HepG2 (cell line): Measurements from ENCODE around the gene ALDH3B1. TPM values are rescaled to one million over a fixed set of nuclear protein-coding genes. Genes with fewer than 3 reads are reported as not detected.

Experiments
- ATAC-seq: fragments of 200-7000 bp; cut with Tn5 transposase; 3 replicates; pipeline ENCODE4 v1.9.1; 2020; ENCODE audit warnings: mild to moderate bottlenecking, moderate library complexity
- BruUV-seq: library from RNA; stranded (reverse); fragments of 400-500 nt; replicated peaks from 2 replicates; lab custom pipeline; 2021; lab: Mats Ljungman, UMichigan
- CTCF ChIA-PET: fragments of 300-600 bp; formaldehyde crosslinking; extraction: SDS; loops from one replicate; lab custom pipeline; 2021; ENCODE audit warnings: low total read pairs, inconsistent platforms, low intra/inter-chr PET ratio; lab: Yijun Ruan, JAX
- POLR2A ChIA-PET: fragments of 350-600 bp; sonication (Branson Sonifier 250); formaldehyde crosslinking; loops from one replicate; lab custom pipeline; 2020; ENCODE audit warnings: antibody characterized with exemption, inconsistent platforms; lab: Yijun Ruan, JAX
- DNase-seq: peaks from one replicate; pipeline ENCODE4 v3.0.0-alpha.2; 2015; ENCODE audit warnings: low spot score
- FAIRE-seq: peaks from 3 replicates; lab custom pipeline; 2011; peaks lifted over from hg19 to GRCh38; lab: Jason Lieb, UNC
- H2AFZ ChIP-seq: one replicate; pipeline ENCODE4 v1.6.1; 2011; ENCODE audit warnings: low read length, inconsistent platforms
- H3K27ac ChIP-seq: fragments of 300-600 bp; 3 replicates; pipeline ENCODE4 v1.8.0; 2011; ENCODE audit warnings: mixed run types, mild to moderate bottlenecking, mixed read lengths, low read length, inconsistent platforms; ENCODE audit not compliant: insufficient read depth; ENCODE audit errors: extremely low read length
- H3K27me3 ChIP-seq, 2 experiments: fragments of 200-600 bp in 1 of 2; 2 replicates in 1 of 2; 3 replicates in 1 of 2; pipeline versions ENCODE4 v1.6.0 to v1.8.0; 2011; ENCODE audit warnings: low read length in 2 of 2, mild to moderate bottlenecking in 2 of 2, moderate library complexity in 2 of 2, inconsistent platforms in 1 of 2; ENCODE audit not compliant: insufficient read depth in 2 of 2, control insufficient read depth in 1 of 2
- H3K36me3 ChIP-seq, 2 experiments: fragments of 200-600 bp in 1 of 2; replicated peaks in 1 of 2; 2 replicates in 1 of 2; 3 replicates in 1 of 2; pipeline versions ENCODE4 v1.5.1 to v1.8.0; 2011; ENCODE audit warnings: low read length in 2 of 2, inconsistent platforms in 1 of 2; ENCODE audit not compliant: insufficient read depth in 2 of 2, control insufficient read depth in 1 of 2
- H3K4me1 ChIP-seq: 2 replicates; pipeline ENCODE4 v1.5.1; 2012; ENCODE audit warnings: low read length, inconsistent platforms; ENCODE audit not compliant: insufficient read depth
- H3K4me2 ChIP-seq: 2 replicates; pipeline ENCODE4 v1.6.0; 2011; ENCODE audit warnings: low read depth, low read length, inconsistent platforms
- H3K4me3 ChIP-seq, 3 experiments: fragments of 200-600 bp in 1 of 3; sonication (generic), shearing (Covaris generic) in 1 of 3; replicated peaks in 1 of 3; 2 replicates each; pipeline ENCODE4 v1.5.1; 2011 to 2016; ENCODE audit warnings: low read length in 3 of 3, inconsistent platforms in 2 of 3, low read depth in 2 of 3, mild to moderate bottlenecking in 2 of 3, control low read depth in 1 of 3, mixed read lengths in 1 of 3; ENCODE audit not compliant: insufficient read depth in 1 of 3
- H3K79me2 ChIP-seq: one replicate; pipeline ENCODE4 v1.6.1; 2011; ENCODE audit warnings: low read length, inconsistent platforms; ENCODE audit not compliant: insufficient read depth
- H3K9ac ChIP-seq: 2 replicates; pipeline ENCODE4 v1.6.0; 2011; ENCODE audit warnings: mild to moderate bottlenecking, low read depth, low read length, inconsistent platforms; ENCODE audit not compliant: insufficient read depth
- H3K9me3 ChIP-seq: 2 replicates; pipeline ENCODE4 v1.5.1; 2012; ENCODE audit warnings: mild to moderate bottlenecking, low read length
- H4K20me1 ChIP-seq: 2 replicates; pipeline ENCODE4 v1.6.0; 2011; ENCODE audit warnings: inconsistent platforms, mild to moderate bottlenecking, low read length, moderate library complexity; ENCODE audit not compliant: insufficient read depth
- PHF8 ChIP-seq: sonication (generic); formaldehyde crosslinking; IDR thresholded peaks from 2 replicates; pipeline ENCODE4 v1.5.0; 2020; ENCODE audit warnings: missing genetic modification reagents
- PTBP1 ChIP-seq: fragments of 200-400 bp; formaldehyde crosslinking; IDR thresholded peaks from 2 replicates; pipeline ENCODE4 v1.6.1; 2018; ENCODE audit warnings: low read length, low read depth; ENCODE audit not compliant: poor library complexity, severe bottlenecking
- RELA ChIP-seq: sonication (generic); formaldehyde crosslinking; IDR thresholded peaks from 2 replicates; pipeline ENCODE4 v1.4.0; 2020; ENCODE audit warnings: missing genetic modification reagents
- SP4 ChIP-seq: sonication (generic); formaldehyde crosslinking; IDR thresholded peaks from 2 replicates; pipeline ENCODE4 v1.8.1; 2023; ENCODE audit warnings: mild to moderate bottlenecking, missing genetic modification reagents
- ZNF430 ChIP-seq: sonication (generic); formaldehyde crosslinking; IDR thresholded peaks from 2 replicates; pipeline ENCODE4 v1.9.0; 2021; ENCODE audit warnings: mild to moderate bottlenecking, missing genetic modification reagents
- ZNF468 ChIP-seq: sonication (generic); formaldehyde crosslinking; IDR thresholded peaks from 2 replicates; pipeline ENCODE4 v1.8.0; 2022; ENCODE audit warnings: mild to moderate bottlenecking, moderate library complexity, missing genetic modification reagents
- ZNF501 ChIP-seq: sonication (generic); formaldehyde crosslinking; IDR thresholded peaks from 2 replicates; pipeline ENCODE4 v1.5.1; 2020; ENCODE audit warnings: mild to moderate bottlenecking, moderate library complexity, missing genetic modification reagents
- ZNF7 ChIP-seq: IDR thresholded peaks from 2 replicates; pipeline ENCODE4 v1.6.1; 2016; ENCODE audit warnings: missing biosample characterization, missing genetic modification reagents
- WGBS: methylation state at CpG from one replicate; pipeline ENCODE4 v1.1.6; 2017; ENCODE audit warnings: low lambda C conversion rate; 5-methylcytosine and 5-hydroxymethylcytosine counted together
- in situ Hi-C: cut with HindIII; loops from 2 replicates; pipeline ENCODE4 v1.10.0; 2017; ENCODE audit warnings: low pct_unique_long_range_greater_than_20kb; ENCODE audit not compliant: extremely low pct_ligation_motif_present
- intact Hi-C: fragments of 100-400 bp; cut with micrococcal nuclease; formaldehyde crosslinking; loops from one replicate; pipeline ENCODE4 v1.10.0; 2022; ENCODE audit not compliant: unreplicated experiment
- polyA plus RNA-seq, 8 experiments: library from polyadenylated mRNA; depleted of rRNA in 3 of 8; stranded (reverse) in 7 of 8; unstranded in 1 of 8; fragments of >200 nt; fragmentation: Illumina TruSeq in 4 of 8; extraction: Trizol in 4 of 8; gene quantifications; 2 replicates each; pipeline versions ENCODE4 v1.2.1 to v1.2.3, GENCODE V29; 2011 to 2016; ENCODE audit warnings: low read depth in 4 of 8, missing spikeins in 1 of 8, mixed read lengths in 1 of 8; ENCODE audit not compliant: insufficient read depth in 1 of 8
- total RNA-seq, 5 experiments: library from RNA; depleted of rRNA; stranded (reverse); fragments of >200 nt; fragmentation: Illumina TruSeq; extraction: Trizol; gene quantifications; 2 replicates each; pipeline ENCODE4 v1.2.3, GENCODE V29; 2016; ENCODE audit warnings: low read depth in 1 of 5
- TF ChIP-seq, protein P1 (sequence below): sonication (generic); formaldehyde crosslinking; IDR thresholded peaks from 2 replicates; pipeline ENCODE4 v1.4.0; 2020; ENCODE audit warnings: missing genetic modification reagents, borderline replicate concordance
- TF ChIP-seq, protein P2 (sequence below): sonication (generic); formaldehyde crosslinking; IDR thresholded peaks from 2 replicates; pipeline ENCODE4 v1.9.0; 2022; ENCODE audit warnings: missing genetic modification reagents, mild to moderate bottlenecking, borderline replicate concordance
- TF ChIP-seq, protein P3 (sequence below): sonication (generic); formaldehyde crosslinking; IDR thresholded peaks from 2 replicates; pipeline ENCODE4 v1.4.0; 2020; ENCODE audit warnings: missing genetic modification reagents, mild to moderate bottlenecking, borderline replicate concordance
- TF ChIP-seq, protein P4 (sequence below): sonication (generic); formaldehyde crosslinking; IDR thresholded peaks from 2 replicates; pipeline ENCODE4 v1.4.0; 2020; ENCODE audit warnings: missing genetic modification reagents
- TF ChIP-seq, protein P5 (sequence below): sonication (generic); formaldehyde crosslinking; IDR thresholded peaks from 2 replicates; pipeline ENCODE4 v1.5.0; 2020; ENCODE audit warnings: mild to moderate bottlenecking, missing genetic modification reagents, borderline replicate concordance

The ALDH3B1 gene
- total and polyA plus RNA-seq, 2 of the 13 experiments (the other 11 are each of a cell fraction or from before 2014, with no cell fraction given): 4.0 to 6.7 TPM

DNA sequence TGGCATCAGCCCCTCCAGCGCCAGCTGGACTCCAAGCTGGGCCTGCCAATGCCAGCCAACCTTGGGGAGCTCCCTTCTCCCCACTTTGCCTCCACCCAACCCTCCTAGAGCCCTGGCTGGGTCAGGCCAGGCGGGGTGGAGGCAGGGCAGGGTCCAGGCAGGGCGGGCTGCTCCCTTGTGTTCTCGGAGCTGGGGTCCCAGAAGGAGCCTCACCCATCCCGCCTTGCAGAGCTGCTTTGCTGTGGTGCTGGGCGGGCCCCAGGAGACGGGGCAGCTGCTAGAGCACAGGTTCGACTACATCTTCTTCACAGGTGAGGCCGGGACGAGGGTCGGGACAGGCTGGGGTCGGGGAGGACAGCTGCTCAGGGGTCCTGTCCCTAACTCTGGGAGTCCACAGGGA is 9.4 kb downstream of the ALDH3B1 start (continued):
- TF ChIP-seq, protein P1, sequence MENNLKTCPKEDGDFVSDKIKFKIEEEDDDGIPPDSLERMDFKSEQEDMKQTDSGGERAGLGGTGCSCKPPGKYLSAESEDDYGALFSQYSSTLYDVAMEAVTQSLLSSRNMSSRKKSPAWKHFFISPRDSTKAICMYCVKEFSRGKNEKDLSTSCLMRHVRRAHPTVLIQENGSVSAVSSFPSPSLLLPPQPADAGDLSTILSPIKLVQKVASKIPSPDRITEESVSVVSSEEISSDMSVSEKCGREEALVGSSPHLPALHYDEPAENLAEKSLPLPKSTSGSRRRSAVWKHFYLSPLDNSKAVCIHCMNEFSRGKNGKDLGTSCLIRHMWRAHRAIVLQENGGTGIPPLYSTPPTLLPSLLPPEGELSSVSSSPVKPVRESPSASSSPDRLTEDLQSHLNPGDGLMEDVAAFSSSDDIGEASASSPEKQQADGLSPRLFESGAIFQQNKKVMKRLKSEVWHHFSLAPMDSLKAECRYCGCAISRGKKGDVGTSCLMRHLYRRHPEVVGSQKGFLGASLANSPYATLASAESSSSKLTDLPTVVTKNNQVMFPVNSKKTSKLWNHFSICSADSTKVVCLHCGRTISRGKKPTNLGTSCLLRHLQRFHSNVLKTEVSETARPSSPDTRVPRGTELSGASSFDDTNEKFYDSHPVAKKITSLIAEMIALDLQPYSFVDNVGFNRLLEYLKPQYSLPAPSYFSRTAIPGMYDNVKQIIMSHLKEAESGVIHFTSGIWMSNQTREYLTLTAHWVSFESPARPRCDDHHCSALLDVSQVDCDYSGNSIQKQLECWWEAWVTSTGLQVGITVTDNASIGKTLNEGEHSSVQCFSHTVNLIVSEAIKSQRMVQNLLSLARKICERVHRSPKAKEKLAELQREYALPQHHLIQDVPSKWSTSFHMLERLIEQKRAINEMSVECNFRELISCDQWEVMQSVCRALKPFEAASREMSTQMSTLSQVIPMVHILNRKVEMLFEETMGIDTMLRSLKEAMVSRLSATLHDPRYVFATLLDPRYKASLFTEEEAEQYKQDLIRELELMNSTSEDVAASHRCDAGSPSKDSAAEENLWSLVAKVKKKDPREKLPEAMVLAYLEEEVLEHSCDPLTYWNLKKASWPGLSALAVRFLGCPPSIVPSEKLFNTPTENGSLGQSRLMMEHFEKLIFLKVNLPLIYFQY (CRISPR knock-in tag): no peak
- TF ChIP-seq ZNF468 (CRISPR knock-in tag): no peak

DNA sequence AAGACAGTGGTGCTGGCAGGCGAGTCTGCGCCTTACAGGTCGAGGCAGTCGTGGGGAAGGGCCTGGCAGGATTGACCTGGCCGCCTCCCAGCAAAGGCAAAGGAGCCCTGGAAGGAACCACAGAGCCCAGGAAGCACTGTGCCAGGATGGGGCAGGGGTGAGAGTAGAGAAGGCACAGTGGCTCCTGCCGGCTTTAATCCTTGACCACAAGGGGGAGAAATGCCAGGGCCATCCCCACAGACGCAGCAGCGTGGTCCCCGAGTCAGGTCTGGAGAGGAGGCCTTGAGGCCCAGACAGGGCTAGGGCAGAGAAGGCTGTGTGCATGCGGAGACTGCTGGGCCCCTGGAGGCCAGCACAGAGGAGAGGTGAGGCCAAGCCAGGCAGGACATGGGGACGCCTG is 10.4 kb downstream of the ALDH3B1 start:
- Histone ChIP-seq H3K9ac (no peak overlapping the region), H2AFZ (no peak overlapping the region), H3K4me1 (peaks cover 62% of the 10 kb centered on the region), H4K20me1 (no peaks in the 10 kb centered on the region), H3K79me2 (no peaks in the 10 kb centered on the region), H3K27ac (no peak overlapping the region), H3K9me3 (no peaks in the 10 kb centered on the region), H3K4me2 (peak overlapping the region; percentile 63), H3K27me3 (no peaks in the 10 kb centered on the region), H3K36me3 (peaks cover 0 to 3% of the 10 kb centered on the region in 2 experiments; a peak in 1 of 5 replicates), H3K4me3 (peak overlapping the region in 1 of 3 experiments; percentile 55; a peak in 2 of 6 replicates)
- DNase-seq (no peak), FAIRE-seq (peak; percentile 56), ATAC-seq (peak; percentile 61)
- POLR2A ChIA-PET: interaction anchor here (0.7 to 2.2 kb wide), 2 partner anchors 10 to 31 kb away, joined by 3 to 6 read pairs; no protein-coding TSS in a partner anchor
- intact Hi-C loops: no loop called here
- 34% methylated on average over 7 of the region's 11 CpGs for WGBS
- CTCF ChIA-PET: interaction anchor here (0.8 to 2.0 kb wide), 3 partner anchors 11 to 86 kb away, joined by 4 to 7 read pairs (median 5); partner anchors contain the start of gene ALDH3B1
- in situ Hi-C loops: no loop called here
- no TSS peak for BruUV-seq
- no peak for TF ChIP-seq RELA (CRISPR knock-in tag)
- no peak; the same call in 1 of the 2 replicates for TF ChIP-seq SP4 (CRISPR knock-in tag)
- TF ChIP-seq, protein P2, sequence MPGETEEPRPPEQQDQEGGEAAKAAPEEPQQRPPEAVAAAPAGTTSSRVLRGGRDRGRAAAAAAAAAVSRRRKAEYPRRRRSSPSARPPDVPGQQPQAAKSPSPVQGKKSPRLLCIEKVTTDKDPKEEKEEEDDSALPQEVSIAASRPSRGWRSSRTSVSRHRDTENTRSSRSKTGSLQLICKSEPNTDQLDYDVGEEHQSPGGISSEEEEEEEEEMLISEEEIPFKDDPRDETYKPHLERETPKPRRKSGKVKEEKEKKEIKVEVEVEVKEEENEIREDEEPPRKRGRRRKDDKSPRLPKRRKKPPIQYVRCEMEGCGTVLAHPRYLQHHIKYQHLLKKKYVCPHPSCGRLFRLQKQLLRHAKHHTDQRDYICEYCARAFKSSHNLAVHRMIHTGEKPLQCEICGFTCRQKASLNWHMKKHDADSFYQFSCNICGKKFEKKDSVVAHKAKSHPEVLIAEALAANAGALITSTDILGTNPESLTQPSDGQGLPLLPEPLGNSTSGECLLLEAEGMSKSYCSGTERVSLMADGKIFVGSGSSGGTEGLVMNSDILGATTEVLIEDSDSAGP (CRISPR knock-in tag): 0 out of 2 replicates have a peak, but pooled peaks have one; percentile 10
- 0 out of 2 replicates have a peak, but pooled peaks have one; percentile 45 for TF ChIP-seq ZNF430
- TF ChIP-seq ZNF7 (CRISPR knock-in tag): peak; percentile 82
- TF ChIP-seq, protein P3, sequence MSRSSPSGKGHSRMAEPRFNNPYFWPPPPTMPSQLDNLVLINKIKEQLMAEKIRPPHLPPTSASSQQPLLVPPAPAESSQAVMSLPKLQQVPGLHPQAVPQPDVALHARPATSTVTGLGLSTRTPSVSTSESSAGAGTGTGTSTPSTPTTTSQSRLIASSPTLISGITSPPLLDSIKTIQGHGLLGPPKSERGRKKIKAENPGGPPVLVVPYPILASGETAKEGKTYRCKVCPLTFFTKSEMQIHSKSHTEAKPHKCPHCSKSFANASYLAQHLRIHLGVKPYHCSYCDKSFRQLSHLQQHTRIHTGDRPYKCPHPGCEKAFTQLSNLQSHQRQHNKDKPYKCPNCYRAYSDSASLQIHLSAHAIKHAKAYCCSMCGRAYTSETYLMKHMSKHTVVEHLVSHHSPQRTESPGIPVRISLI (CRISPR knock-in tag): no peak
- peak; percentile 64 for TF ChIP-seq PTBP1
- peak; percentile 27; the same call in 1 of the 2 replicates for TF ChIP-seq PHF8
- TF ChIP-seq, protein P4, sequence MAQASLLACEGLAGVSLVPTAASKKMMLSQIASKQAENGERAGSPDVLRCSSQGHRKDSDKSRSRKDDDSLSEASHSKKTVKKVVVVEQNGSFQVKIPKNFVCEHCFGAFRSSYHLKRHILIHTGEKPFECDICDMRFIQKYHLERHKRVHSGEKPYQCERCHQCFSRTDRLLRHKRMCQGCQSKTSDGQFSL (CRISPR knock-in tag): 0 out of 2 replicates have a peak, but pooled peaks have one; percentile 36
- TF ChIP-seq, protein P5, sequence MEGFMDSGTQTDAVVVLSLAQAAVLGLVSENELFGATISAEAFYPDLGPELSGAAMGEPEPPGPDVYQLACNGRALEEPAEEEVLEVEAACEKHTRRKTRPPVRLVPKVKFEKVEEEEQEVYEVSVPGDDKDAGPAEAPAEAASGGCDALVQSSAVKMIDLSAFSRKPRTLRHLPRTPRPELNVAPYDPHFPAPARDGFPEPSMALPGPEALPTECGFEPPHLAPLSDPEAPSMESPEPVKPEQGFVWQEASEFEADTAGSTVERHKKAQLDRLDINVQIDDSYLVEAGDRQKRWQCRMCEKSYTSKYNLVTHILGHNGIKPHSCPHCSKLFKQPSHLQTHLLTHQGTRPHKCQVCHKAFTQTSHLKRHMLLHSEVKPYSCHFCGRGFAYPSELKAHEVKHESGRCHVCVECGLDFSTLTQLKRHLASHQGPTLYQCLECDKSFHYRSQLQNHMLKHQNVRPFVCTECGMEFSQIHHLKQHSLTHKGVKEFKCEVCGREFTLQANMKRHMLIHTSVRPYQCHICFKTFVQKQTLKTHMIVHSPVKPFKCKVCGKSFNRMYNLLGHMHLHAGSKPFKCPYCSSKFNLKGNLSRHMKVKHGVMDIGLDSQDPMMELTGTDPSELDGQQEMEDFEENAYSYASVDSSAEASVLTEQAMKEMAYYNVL (CRISPR knock-in tag): no peak
- TF ChIP-seq ZNF501 (CRISPR knock-in tag): no peak
